Measurements from ENCODE around the gene NKPD1.

The NKPD1 gene, protein sequence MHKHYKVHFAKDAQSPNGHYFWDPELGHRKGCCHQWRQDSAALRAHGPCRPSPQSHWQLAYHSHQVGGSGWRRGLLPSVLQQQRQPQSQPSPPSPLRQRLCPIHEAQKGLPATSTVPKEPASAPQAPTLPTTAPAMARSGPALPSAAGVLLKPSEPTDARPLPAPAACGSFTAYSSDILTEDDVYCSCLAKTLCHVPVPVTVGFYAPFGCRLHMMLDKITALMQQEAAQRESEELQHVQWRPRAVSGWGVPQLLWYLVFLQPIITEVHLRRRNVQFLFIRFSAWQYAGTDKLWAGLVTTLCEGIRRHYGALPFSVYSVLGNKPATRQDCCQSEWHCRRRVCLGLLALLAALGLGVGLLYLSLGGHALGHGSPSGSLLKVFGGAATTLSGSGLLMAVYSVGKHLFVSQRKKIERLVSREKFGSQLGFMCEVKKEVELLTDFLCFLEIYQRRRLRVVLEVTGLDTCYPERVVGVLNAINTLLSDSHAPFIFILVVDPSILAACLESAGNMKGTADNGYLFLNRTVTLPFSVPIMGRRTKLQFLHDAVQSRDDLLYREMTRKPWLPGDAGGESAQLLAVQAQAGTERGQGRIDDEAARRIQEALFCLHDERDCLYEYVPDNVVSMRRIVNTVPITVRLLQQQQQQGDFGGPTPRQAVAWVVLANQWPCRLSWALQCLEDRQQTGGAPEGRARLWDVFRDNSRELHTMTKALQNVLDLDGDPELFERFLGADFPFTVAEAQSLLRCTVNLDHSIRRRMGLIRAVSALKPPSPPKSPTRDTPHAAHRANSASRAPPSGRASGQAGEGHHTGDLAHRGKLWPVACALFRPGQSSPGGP
- total RNA-seq = 1.2 reads per million in 2 donors

DNA sequence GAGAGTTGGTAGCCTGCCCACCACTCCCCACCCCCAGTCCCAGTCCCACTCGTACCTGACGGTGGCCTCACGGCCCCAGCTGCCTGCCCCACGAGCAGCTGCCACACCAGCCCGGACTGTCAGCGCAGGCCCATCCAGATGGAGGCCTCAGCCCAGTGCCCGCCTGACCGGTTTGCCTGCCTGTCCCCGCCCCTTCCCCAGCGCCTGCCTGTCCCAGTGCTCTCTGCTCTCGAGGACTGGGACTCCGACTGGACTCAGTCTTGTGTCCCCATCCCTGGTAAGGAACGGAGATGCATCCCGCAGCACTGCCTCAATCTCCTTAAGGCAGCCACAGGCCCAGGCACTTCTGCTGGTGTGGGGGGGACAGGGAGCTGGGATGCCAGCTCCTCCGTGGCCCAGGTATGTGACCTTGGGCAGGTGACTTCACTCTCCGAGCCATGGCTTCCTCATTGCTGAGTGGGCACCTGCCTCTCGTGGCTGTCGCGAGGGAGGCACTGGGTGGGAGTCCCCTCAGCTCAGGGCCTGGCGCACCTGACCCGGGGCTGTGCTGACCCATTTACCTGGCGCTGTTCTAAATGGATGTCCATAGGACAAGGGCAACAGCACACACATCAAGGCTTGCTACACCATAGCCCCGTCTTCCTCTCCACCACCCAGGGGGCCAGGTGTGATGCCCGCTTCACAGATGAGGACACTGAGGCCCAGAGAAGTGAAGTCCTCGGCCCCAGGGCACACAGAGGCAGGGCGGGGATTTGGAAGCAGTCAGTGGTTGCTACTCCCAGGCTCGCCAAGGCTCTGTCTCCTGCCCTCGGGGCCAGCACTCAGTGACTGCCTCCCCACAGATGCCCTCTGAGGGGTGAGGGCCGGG, at the start of gene NKPD1:
Gene NKPD1 (minus strand): TSS at position 113 of the 868 bp plus-strand sequence. CDS start 832 bp downstream, outside the sequence.
- DNase-seq = no peak

DNA sequence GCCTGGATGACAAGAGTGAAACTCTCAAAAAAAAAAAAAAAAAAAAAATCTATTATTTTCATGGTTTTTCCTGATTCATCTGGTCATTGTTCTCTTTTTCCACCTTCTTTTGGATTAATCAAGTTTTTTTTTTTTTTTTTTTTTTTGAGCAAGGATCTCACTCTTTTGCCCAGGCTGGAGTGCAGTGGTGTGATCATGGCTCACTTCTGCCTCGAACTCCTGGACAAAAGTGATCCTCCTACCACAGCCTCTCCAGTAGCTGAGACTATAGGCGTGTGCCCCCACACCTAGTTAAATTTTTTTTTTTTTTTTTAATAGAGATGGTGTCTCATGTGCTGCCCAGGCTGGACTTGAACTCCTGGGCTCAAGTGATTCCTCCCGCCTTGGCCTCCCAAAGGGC, 45.5 kb upstream of the NKPD1 start:
- DNase-seq = no peak

DNA sequence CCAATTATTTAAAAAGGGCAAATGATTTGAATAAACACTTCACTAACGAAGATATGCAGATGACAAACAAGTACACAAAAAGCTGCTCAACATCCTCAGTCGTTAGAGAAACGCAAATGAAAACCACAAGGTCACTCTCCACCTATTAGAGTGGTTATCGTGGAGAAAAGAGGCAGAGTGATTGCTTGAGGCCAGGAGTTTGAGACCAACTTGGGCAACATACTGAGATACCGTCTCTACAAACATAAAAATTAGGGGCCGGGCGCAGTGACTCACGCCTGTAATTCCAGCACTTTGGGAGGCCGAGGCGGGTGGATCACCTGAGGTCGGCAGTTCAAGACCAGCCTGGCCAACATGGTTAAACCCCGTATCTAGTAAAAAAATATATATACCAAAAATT, 45.0 kb upstream of the NKPD1 start:
- no peak for DNase-seq

DNA sequence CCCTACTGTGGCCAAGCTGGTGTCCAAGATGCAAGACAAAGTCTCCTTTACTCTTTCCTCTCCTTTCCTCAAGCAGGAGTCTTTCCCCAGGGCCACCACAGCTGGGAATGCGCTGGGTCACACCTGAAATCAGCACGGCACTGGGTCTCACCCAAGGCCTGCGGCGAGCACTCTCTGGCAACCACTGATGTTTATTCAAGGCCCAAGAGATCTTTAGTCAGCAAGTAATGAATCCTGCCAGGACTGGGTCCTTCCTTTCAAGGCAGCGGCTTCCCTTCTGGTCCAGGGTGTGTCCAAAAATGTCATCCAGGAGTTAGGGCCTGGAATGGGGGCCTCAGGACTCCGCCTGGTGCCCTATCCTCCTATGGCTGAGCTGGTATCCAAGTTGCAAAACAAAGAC, 41.9 kb upstream of the NKPD1 start:
- DNase-seq = no peak

DNA sequence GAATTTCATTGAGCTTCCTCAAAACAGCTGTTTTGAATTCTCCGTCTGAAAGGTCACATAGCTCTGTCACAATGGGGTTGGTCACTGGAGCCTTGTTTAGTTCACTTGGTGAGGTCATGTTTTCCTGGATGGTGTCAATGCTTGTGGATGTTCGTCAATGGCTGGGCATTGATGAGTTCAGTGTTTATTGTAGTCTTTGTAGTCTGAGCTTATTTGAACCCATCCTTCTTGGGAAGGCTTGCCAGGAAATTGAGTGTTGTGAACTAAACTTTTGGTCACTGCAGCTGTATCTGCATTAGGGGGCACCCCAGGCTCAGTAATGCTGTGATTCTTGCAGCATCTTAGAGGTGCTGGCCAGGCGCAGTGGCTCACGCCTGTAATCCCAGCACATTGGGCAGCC, 39.8 kb upstream of the NKPD1 start:
- DNase-seq = no peak

DNA sequence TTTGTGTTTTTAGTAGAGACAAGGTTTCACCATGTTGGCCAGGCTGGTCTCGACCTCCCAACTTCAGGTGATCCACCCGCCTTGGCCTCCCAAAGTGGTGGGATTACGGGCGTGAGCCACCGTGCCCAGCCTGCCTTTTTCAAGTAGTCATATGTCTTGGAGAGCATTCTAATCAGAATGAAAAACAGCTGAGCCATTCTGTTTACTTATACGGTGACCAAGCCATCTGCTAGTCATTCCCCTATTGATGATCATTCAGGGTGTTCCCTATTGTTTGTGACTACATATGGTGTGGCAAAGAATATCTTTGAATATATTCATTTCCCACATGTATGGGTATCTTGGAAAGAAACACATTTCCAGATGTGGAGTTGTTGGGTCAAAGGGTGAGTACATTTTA, 35.0 kb upstream of the NKPD1 start:
- DNase-seq = no peak

DNA sequence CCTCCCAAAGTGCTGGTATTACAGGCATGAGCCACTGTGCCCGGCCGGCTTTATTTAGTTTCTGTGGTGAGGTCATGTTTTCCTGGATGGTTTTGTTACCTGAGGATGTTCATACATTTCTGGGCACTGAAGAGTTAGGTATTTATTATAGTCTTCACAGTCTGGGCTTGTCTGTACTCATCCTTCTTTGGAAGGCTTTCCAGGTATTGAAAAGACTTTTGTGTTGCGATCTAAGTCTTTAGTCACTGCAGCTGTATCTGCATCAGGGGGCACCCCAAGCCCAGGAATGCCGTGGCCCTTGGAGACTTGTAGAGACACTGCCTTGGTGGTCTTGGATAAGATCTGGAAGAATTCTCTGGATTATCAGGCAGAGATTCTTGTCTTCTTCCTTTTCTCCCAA, 30.6 kb upstream of the NKPD1 start:
- no peak for DNase-seq

DNA sequence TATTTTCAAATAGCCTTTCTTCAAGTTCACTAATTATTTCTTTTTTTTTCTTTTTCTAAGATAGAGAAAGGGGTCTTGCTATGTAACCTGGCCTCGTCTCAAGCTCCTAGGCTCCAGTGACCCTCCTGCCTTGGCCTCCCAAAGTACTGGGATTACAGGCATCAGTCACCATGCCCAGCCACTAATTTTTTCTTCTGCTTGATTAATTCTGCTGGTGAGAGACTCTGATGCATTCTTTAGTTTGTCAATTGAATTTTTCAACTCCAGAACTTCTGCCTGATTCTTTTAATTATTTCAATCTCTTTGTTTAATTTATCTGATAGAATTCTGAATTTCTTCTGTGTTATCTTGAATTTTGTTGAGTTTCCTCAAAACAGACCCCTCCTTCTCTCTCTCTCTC, 29.2 kb upstream of the NKPD1 start:
- DNase-seq = no peak

DNA sequence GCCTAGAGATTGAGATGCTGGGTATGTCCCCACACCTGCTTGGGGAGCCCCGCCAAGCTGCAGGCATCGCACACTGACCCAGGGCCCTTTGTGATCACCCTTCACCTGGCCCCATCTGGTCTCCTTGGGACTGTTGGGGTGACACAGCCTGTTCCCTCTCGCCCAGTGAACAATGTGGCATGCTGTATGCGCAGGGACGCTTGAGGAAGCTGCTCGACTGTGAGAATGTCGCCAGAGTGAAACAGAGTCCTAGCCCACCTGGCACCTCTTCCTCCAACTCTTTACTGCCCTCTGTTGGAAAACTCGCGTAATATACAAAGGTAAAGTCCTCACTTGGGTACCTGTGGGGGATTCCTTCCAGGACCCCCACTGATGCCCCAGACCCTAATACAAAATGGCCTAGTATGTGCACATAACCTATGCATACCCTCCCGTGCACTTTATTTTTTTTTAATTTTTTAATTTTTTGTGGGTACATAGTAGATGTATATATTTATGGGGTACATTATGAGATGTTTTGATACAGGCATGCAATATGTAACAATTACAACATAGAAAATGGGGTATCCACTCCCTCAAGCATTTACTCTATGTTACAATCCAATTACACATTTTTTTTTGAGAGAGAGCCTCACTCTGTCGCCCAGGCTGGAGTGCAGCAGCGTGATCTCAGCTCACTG, 26.8 kb upstream of the NKPD1 start:
- DNase-seq = no peak

DNA sequence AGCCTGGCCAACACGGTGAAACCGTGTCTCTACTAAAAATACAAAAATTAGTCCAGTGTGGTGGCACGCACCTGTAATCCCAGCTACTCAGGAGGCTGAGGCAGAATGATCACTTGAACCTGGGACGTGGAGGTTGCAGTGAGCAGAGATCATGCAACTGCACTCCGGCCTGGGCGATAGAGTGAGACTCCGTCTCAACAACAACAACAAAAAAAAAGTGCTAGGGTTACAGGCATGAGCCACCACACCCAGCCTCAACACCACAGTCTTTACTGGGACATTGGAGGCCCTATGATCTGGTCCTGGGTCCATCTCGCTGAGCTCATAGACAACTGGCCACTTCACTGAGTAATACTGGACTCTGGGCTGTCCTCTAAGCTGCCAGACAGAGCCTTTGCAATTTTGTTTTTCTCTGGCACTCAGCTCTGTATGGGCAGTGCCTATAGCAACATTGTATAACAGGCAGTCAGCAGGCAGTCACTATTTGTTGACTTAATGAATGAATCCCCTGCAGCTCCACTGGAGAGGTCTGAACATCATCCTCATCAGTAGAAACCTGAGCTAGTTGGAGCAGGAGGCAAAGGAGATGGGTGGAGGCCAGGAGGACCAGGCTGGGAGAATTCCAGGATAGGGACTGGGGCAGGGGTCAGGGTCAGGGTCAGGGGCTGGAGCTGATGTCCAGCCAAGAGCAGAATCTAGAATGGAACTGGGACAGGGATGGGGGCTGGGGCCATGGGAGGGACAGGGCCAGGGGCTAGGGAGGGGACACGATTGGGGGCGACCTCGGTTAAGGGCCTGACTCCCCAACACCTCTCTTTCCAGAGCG, 25.9 kb upstream of the NKPD1 start:
- no peak for DNase-seq

DNA sequence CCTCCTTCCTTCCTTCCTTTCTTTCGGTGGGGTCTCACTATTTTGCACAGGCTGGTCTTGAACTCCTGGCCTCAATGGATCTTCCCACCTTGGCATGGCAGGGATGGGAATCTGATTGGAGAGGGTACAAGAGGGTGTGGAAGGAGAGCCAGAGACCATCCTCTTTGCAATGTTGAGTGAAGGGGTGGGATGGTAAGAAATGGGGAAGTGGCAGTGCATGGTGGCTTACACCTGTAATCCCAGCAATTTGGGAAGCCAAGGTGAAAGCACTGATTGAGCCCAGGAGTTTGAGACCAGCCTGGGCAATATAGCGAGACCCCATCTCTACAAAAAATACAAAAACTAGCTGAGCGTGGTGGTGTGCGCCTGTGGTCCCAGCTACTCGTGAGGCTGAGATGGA, 23.3 kb upstream of the NKPD1 start:
- DNase-seq = no peak

DNA sequence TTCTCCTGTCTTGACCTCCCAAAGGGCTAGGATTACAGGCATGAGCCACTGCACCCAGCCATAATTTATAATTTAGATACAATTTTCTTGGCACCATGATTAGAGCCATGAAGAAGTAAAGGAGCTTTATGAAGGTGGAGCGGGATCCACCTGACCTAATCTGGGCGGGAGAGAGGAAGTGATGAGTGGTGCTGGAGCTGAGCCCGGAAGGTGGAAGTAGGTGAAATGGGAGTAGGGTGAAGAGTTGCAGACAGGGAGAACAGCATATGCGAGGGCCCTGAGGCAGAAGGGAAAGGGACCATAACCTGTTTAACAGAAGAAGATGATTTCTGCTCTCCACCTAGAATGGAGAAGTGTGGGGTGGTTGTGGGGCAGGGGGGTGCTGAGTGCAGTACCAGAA, 22.0 kb upstream of the NKPD1 start:
- DNase-seq = no peak

DNA sequence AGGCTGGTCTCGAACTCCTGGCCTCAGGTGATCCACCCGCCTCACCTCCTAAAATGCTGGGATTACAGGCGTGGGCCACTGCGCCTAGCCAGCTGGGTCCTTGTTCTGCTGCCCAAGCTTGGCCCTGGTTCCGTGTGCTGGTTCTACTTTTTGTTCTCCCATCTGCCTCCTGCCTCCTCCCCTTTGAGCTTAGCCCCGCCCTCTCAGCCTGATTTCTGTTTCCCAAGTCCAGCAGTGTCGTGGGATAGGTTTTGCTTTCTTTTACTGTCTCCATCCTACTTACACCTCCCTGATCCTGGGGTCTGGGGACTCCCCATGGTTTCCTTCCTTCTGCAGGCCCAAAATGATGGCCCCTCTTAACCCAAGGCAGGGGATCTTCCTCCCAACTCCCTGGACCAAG, 20.2 kb upstream of the NKPD1 start:
- DNase-seq = no peak

DNA sequence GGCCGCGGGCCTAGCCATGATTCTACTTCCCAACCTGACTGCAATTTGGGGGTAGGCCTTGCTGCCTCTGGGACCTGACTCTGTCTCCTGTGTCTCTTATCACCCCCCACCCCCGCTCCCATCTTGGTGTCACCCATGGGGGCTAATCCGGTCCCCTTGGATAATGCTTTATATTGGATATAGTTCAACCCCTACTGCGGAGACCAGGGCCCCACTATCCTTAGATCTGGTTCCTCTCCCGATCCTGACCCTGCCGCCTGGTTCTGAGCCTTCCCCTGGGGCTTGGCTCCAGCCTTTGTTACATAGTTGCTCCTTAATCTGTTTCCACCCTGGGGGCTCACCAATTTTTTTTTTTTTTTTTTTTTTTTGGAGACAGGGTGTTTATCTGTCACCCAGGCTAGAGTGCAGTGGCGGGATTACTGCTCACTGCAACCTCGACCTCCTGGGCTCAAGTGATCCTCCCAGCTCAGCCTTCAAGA, 19.1 kb upstream of the NKPD1 start:
- no peak for DNase-seq

DNA sequence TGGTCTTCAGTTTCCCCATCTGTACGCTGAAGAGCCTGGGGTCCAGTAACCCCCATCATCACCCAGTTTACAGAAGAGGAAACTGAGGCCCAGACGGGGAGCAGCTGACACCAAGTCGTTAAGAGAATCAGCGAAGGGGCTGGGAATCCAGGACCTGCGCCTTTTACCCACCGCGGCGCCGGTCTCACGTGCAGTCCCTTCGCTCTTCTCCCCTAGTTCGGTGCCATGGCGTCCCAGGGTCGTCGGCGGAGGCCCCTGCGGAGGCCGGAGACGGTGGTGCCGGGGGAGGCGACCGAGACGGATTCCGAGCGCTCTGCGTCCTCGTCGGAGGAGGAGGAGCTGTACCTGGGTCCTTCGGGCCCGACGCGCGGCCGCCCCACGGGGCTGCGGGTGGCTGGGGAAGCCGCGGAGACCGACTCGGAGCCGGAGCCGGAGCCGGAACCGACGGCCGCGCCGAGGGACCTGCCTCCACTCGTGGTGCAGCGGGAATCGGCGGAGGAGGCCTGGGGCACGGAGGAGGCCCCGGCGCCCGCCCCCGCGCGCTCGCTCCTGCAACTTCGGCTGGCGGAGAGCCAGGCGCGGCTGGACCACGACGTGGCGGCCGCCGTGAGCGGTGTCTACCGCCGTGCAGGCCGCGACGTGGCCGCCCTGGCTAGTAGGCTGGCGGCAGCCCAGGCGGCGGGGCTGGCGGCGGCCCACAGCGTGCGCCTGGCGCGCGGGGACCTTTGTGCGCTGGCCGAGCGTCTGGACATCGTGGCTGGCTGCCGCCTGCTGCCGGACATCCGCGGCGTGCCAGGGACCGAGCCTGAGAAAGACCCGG, 18.5 kb upstream of the NKPD1 start:
- DNase-seq = peak; percentile 37

DNA sequence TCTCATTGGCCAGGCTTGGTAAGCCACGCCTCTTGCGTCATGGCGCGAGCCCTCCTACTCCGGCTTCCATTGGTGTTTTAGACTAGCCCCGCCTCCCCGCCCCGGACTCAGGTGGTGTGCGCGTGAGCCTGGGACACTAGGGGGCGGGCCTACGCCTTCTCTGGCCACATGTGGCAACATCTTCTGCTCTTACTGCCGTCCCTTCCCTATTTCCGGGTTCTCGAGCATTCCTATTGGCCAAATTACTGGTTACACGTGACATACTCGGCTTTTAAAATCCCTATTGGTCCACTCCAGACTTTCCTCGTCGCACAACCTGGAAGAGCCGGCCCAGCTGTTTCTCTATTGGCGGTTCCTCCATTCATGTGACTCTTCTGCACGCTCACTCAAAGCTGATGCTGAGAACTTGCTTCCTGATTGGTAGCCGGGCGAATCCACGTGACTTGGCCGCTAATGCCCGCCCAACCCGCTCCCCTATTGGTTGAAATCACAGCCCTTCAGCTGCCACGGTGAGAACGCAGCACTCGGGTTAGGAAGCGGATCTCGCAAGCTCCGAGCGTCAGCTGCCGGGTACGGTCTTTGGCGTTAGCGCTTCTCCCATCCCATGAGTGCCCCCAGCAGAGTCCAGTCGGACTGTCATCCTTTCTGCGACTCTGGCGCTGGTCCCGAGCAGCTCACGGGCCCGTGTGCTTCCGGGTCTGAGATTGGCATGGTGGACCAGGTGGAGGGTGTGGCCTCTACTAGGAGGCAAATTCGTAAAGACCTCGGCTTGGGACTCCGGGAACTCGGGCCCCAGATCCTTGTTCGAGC, 17.7 kb upstream of the NKPD1 start, which contains the start of gene BLOC1S3:
Gene BLOC1S3 (plus strand): TSS at position 523 of the 810 bp plus-strand sequence. CDS start 513 bp downstream, outside the sequence.
- DNase-seq = peak; percentile 97

DNA sequence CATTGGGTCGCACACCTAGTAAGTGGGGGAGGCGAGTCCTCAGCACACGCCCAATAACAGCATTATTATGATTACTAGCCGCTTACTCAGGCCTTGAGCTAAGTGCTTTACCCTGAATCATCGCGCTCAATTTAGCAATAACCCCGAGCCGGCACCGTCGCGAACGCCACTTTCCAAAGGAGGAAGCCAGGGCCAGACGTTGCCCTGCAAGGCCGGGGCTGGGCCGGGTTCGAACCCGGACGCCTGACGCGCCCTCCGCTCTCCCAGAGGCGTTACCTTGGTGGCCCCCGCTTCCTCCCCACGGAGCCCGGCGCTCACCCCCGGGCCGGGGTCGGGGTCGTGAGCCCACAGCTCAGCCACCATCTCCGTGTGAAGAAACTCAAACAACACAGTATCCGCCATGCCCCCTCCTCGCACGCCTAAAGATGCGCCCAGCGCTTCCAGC, 17.1 kb upstream of the NKPD1 start, which contains the start of gene TRAPPC6A:
Gene TRAPPC6A (minus strand): TSS at position 421 of the 445 bp plus-strand sequence. CDS start 19 bp downstream, at position 402.
- DNase-seq = no peak

DNA sequence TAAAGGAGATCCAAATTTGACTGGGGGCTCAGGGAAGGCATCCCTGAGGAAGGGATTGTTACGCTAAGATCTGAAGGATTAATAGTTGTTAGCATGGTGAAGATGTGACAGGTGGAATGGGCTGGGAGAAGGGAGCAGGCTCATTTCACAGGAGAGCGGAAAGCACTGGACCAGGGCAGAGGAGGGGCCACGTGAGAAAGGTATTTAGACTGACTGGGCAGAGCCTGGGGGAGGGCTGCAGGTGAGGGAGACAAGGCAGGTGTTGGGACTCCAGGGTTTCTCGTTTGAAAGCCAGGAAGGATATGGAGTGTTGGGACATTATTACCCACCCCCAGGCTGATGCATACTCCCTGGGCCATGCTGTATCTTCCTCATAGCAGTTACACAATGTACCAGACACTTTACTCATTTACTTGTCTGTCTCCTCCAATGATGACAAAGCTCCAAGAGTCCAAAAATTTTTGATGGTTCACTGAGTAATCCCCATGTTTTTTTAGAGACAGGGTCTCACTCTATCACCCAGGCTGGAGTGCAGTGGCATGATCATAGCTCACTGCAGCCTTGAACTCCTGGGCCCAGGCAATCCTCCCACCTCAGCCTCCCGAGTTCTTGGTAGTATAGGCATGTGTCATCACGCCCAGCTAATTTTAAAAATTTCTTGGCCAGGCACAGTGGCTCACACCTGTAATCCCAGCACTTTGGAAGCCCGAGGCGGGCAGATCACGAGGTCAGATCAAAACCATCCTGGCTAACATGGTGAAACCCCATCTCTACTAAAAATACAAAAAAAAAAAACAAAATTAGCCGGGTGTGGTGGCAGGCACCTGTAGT, 14.9 kb upstream of the NKPD1 start:
- no peak for DNase-seq

All from activated gamma-delta T cell (primary cell).